Parathyroid adenoma (tissue), 2 donors: ENCODE data around the gene IRF6.

Experiments used
- H2AFZ ChIP-seq: fragments of 300-600 bp; sonication (generic); one replicate; pipeline ENCODE4 v1.7.0; 2017; ENCODE audit warnings: antibody characterized with exemption, mild to moderate bottlenecking
- H3K27ac ChIP-seq: fragments of 300-600 bp; sonication (generic); one replicate; pipeline ENCODE4 v1.7.0; 2017
- H3K27me3 ChIP-seq: fragments of 300-600 bp; sonication (generic); one replicate; pipeline ENCODE4 v1.7.0; 2017; ENCODE audit warnings: low read length; ENCODE audit not compliant: control insufficient read depth, insufficient read depth
- H3K36me3 ChIP-seq: fragments of 300-600 bp; sonication (generic); one replicate; pipeline ENCODE4 v1.7.0; 2017; ENCODE audit warnings: low read length; ENCODE audit not compliant: control insufficient read depth, insufficient read depth
- H3K4me1 ChIP-seq: fragments of 300-600 bp; sonication (generic); one replicate; pipeline ENCODE4 v1.7.0; 2017; ENCODE audit warnings: control low read depth
- H3K4me2 ChIP-seq: fragments of 300-600 bp; sonication (generic); one replicate; pipeline ENCODE4 v1.7.0; 2017; ENCODE audit warnings: low read length
- H3K4me3 ChIP-seq: fragments of 300-600 bp; sonication (generic); one replicate; pipeline ENCODE4 v1.7.0; 2017; ENCODE audit warnings: low read depth, low read length
- H3K79me2 ChIP-seq: fragments of 300-600 bp; sonication (generic); one replicate; pipeline ENCODE4 v1.7.0; 2017; ENCODE audit warnings: control low read depth
- H3K9ac ChIP-seq: fragments of 300-600 bp; sonication (generic); one replicate; pipeline ENCODE4 v1.7.0; 2017; ENCODE audit warnings: mild to moderate bottlenecking
- H3K9me3 ChIP-seq: fragments of 300-600 bp; sonication (generic); one replicate; pipeline ENCODE4 v1.7.0; 2017; ENCODE audit warnings: low read length; ENCODE audit not compliant: control insufficient read depth
- CTCF ChIP-seq: fragments of 300-600 bp; sonication (generic); IDR thresholded peaks from one replicate; pipeline ENCODE4 v1.7.0; 2017; ENCODE audit warnings: antibody characterized with exemption, mild to moderate bottlenecking
- donor health status: primary hyperparathyroidism.

IRF6 gene

GRCh38 chr1:209830722-209831121, 24.8 kb upstream of the IRF6 start:
- H3K9ac ChIP-seq = no peak overlapping the region
- H2AFZ ChIP-seq = no peak overlapping the region
- H3K9me3 ChIP-seq = no peaks in the 10 kb centered on the region
- no peak overlapping the region for H3K4me2 ChIP-seq
- no peaks in the 10 kb centered on the region for H3K79me2 ChIP-seq
- no peak overlapping the region for H3K27ac ChIP-seq
- H3K27me3 ChIP-seq = no peaks in the 10 kb centered on the region
- H3K4me3 ChIP-seq = no peak overlapping the region
- TF ChIP-seq CTCF = no peak
- H3K36me3 ChIP-seq = no peaks in the 10 kb centered on the region
- no peaks in the 10 kb centered on the region for H3K4me1 ChIP-seq

- no peaks in the 10 kb centered on the region for H3K4me1 ChIP-seq
- H3K9ac ChIP-seq = no peak overlapping the region
- H3K36me3 ChIP-seq = no peaks in the 10 kb centered on the region
- no peak overlapping the region for H3K27ac ChIP-seq
- no peaks in the 10 kb centered on the region for H3K9me3 ChIP-seq
- H3K79me2 ChIP-seq = no peaks in the 10 kb centered on the region
- H3K27me3 ChIP-seq = no peaks in the 10 kb centered on the region
- TF ChIP-seq CTCF = no peak
- H3K4me3 ChIP-seq = no peak overlapping the region
- H3K4me2 ChIP-seq = no peak overlapping the region
- no peak overlapping the region for H2AFZ ChIP-seq
Observed at GRCh38 chr1:209829716-209830115, 23.8 kb upstream of the IRF6 start.

- H3K4me3 ChIP-seq = peak within 1 kb of the TSS; percentile 86
- H2AFZ ChIP-seq = peak within 1 kb of the TSS; percentile 95
- no peaks in the 10 kb centered on the region for H3K27me3 ChIP-seq
- no peak within 1 kb of the TSS for H3K9ac ChIP-seq
- H3K4me1 ChIP-seq = no peaks in the 10 kb centered on the region
- no peaks in the 10 kb centered on the region for H3K36me3 ChIP-seq
- H3K4me2 ChIP-seq = peak within 1 kb of the TSS; percentile 81
- TF ChIP-seq CTCF = peak; percentile 52
- peak within 1 kb of the TSS; percentile 36 for H3K27ac ChIP-seq
- H3K79me2 ChIP-seq = no peaks in the 10 kb centered on the region
- H3K9me3 ChIP-seq = no peaks in the 10 kb centered on the region
Observed at GRCh38 chr1:209827384-209828262, 21.7 kb upstream of the IRF6 start, which contains the start of gene UTP25. Gene UTP25, plus strand, starts transcription at chr1:209827972. Its CDS starts 92 bp downstream, at chr1:209828064.

- no peak overlapping the region for H3K9ac ChIP-seq
- H3K79me2 ChIP-seq = no peaks in the 10 kb centered on the region
- H3K9me3 ChIP-seq = no peaks in the 10 kb centered on the region
- no peak overlapping the region for H3K4me3 ChIP-seq
- no peaks in the 10 kb centered on the region for H3K36me3 ChIP-seq
- H3K27me3 ChIP-seq = no peaks in the 10 kb centered on the region
- H3K4me2 ChIP-seq = no peak overlapping the region
- no peaks in the 10 kb centered on the region for H3K4me1 ChIP-seq
- no peak overlapping the region for H3K27ac ChIP-seq
- no peak overlapping the region for H2AFZ ChIP-seq
- no peak for TF ChIP-seq CTCF
Observed at GRCh38 chr1:209825591-209826434, 19.9 kb upstream of the IRF6 start.
